Neural progenitor cell (in vitro differentiated cells): ENCODE data around the gene DDAH2. TPM values are rescaled to one million over a fixed set of nuclear protein-coding genes. Genes with fewer than 3 reads are reported as not detected.

ENCODE experiments used
- DNase-seq: peaks from one replicate; pipeline ENCODE4 v3.0.0-alpha.2; 2016; ENCODE audit warnings: low spot score
- H2AFZ ChIP-seq: fragments of 200-600 bp; sonication (generic); replicated peaks from 2 replicates; pipeline ENCODE4 v1.6.1; 2016; ENCODE audit warnings: antibody characterized with exemption
- H3F3A ChIP-seq: fragments of 200-600 bp; sonication (generic); 2 replicates; pipeline ENCODE4 v1.6.1; 2016; ENCODE audit warnings: antibody characterized with exemption, low read depth
- H3K27ac ChIP-seq: fragments of 200-600 bp; sonication (generic); 2 replicates; pipeline ENCODE4 v1.5.1; 2016; ENCODE audit warnings: mild to moderate bottlenecking
- H3K27me3 ChIP-seq: fragments of 200-600 bp; sonication (generic); 2 replicates; pipeline ENCODE4 v1.6.1; 2016; ENCODE audit warnings: mild to moderate bottlenecking, moderate library complexity
- H3K36me3 ChIP-seq: fragments of 200-600 bp; sonication (generic); 2 replicates; pipeline ENCODE4 v1.5.1; 2016
- H3K4me1 ChIP-seq: fragments of 200-600 bp; sonication (generic); 2 replicates; pipeline ENCODE4 v1.6.1; 2016; ENCODE audit warnings: mixed run types
- H3K4me2 ChIP-seq: fragments of 200-600 bp; sonication (generic); 2 replicates; pipeline ENCODE4 v1.6.1; 2016
- H3K4me3 ChIP-seq: fragments of 200-600 bp; sonication (generic); 2 replicates; pipeline ENCODE4 v1.5.1; 2016
- H3K79me2 ChIP-seq: fragments of 200-600 bp; sonication (generic); 2 replicates; pipeline ENCODE4 v1.6.1; 2016; ENCODE audit warnings: low read depth
- H3K9ac ChIP-seq: fragments of 200-600 bp; sonication (generic); 2 replicates; pipeline ENCODE4 v1.6.1; 2016
- H3K9me3 ChIP-seq: fragments of 200-600 bp; sonication (generic); 2 replicates; pipeline ENCODE4 v1.5.1; 2016; ENCODE audit warnings: low read depth
- H4K20me1 ChIP-seq: fragments of 200-600 bp; sonication (generic); 2 replicates; pipeline ENCODE4 v1.6.1; 2016; ENCODE audit warnings: low read depth
- H3K27ac Mint-ChIP-seq: 3 replicates; pipeline ENCODE4 v1.8.0; 2021; ENCODE audit warnings: mixed read lengths
- H3K27me3 Mint-ChIP-seq: 2 replicates; pipeline ENCODE4 v1.8.0; 2022; ENCODE audit warnings: low read depth, mild to moderate bottlenecking, inconsistent platforms, moderate library complexity, mixed read lengths; ENCODE audit not compliant: insufficient read depth
- H3K36me3 Mint-ChIP-seq: 3 replicates; pipeline ENCODE4 v1.8.0; 2021; ENCODE audit warnings: mixed read lengths
- H3K4me1 Mint-ChIP-seq: 3 replicates; pipeline ENCODE4 v1.8.0; 2021; ENCODE audit warnings: mixed read lengths
- H3K4me3 Mint-ChIP-seq: 3 replicates; pipeline ENCODE4 v1.8.0; 2021; ENCODE audit warnings: mild to moderate bottlenecking, moderate library complexity, mixed read lengths
- H3K9me3 Mint-ChIP-seq: 3 replicates; pipeline ENCODE4 v1.8.0; 2020; ENCODE audit warnings: mixed read lengths
- EZH2 ChIP-seq: fragments of 200-600 bp; sonication (generic); IDR thresholded peaks from 2 replicates; pipeline ENCODE4 v1.6.1; 2017; ENCODE audit warnings: antibody characterized with exemption, mild to moderate bottlenecking, moderate library complexity
- EZH2phosphoT487 ChIP-seq: fragments of 200-600 bp; sonication (generic); IDR thresholded peaks from 2 replicates; pipeline ENCODE4 v1.6.1; 2017; ENCODE audit warnings: antibody characterized with exemption
- total RNA-seq: library from RNA; depleted of rRNA; stranded (reverse); fragments of >200 nt; gene quantifications from 2 replicates; pipeline ENCODE4 v1.2.3, GENCODE V29; 2015; ENCODE audit warnings: low replicate concordance
- TF ChIP-seq, protein P1 (sequence below): fragments of 200-600 bp; sonication (generic); IDR thresholded peaks from 2 replicates; pipeline ENCODE4 v1.5.1; 2017; ENCODE audit warnings: antibody characterized with exemption, mild to moderate bottlenecking

DDAH2 gene
- total RNA-seq, 1 donor from 2014 or later: 94.3 TPM

- H3K36me3 Mint-ChIP-seq: peaks cover 50% of the 10 kb centered on the region
These were observed 1.0 kb upstream of the DDAH2 start for GRCh38 chr6:31729979-31730630.

GRCh38 chr6:31729515-31729978, 448 bp upstream of the DDAH2 start:
- Histone ChIP-seq H3K4me3 (peak overlapping the region; percentile 99), H2AFZ (peak overlapping the region; percentile 70), H3K9ac (peak overlapping the region; percentile 48), H3K27ac (peak overlapping the region; percentile 59), H3K4me2 (peak overlapping the region; percentile 86), H3K79me2 (peaks cover 29% of the 10 kb centered on the region), H3K27me3 (no peaks in the 10 kb centered on the region), H3K4me1 (peaks cover 11% of the 10 kb centered on the region), H3F3A (peaks cover 61% of the 10 kb centered on the region), H3K9me3 (no peaks in the 10 kb centered on the region), H3K36me3 (peaks cover 5% of the 10 kb centered on the region), H4K20me1 (peaks cover 34% of the 10 kb centered on the region)
- peak overlapping the region; percentile 95 for H3K27ac Mint-ChIP-seq
- H3K9me3 Mint-ChIP-seq: no peaks in the 10 kb centered on the region
- peak overlapping the region; percentile 99 for H3K4me3 Mint-ChIP-seq
- peaks cover 49% of the 10 kb centered on the region for H3K4me1 Mint-ChIP-seq
- DNase-seq: peak; percentile 97
- peaks cover 50% of the 10 kb centered on the region for H3K36me3 Mint-ChIP-seq
- no peak for TF ChIP-seq EZH2
- no peak for TF ChIP-seq EZH2phosphoT487
- TF ChIP-seq, protein P1, sequence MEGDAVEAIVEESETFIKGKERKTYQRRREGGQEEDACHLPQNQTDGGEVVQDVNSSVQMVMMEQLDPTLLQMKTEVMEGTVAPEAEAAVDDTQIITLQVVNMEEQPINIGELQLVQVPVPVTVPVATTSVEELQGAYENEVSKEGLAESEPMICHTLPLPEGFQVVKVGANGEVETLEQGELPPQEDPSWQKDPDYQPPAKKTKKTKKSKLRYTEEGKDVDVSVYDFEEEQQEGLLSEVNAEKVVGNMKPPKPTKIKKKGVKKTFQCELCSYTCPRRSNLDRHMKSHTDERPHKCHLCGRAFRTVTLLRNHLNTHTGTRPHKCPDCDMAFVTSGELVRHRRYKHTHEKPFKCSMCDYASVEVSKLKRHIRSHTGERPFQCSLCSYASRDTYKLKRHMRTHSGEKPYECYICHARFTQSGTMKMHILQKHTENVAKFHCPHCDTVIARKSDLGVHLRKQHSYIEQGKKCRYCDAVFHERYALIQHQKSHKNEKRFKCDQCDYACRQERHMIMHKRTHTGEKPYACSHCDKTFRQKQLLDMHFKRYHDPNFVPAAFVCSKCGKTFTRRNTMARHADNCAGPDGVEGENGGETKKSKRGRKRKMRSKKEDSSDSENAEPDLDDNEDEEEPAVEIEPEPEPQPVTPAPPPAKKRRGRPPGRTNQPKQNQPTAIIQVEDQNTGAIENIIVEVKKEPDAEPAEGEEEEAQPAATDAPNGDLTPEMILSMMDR: peak; percentile 88
- peaks cover 8% of the 10 kb centered on the region for H3K27me3 Mint-ChIP-seq

More at GRCh38 chr6:31729979-31730630, 1.0 kb upstream of the DDAH2 start:
- H3K9ac ChIP-seq: peak overlapping the region; percentile 48
- no peak overlapping the region for H2AFZ ChIP-seq
- TF ChIP-seq EZH2: no peak
- TF ChIP-seq, protein P1: no peak
- TF ChIP-seq EZH2phosphoT487: no peak
- H3K79me2 ChIP-seq: peaks cover 35% of the 10 kb centered on the region
- peak; percentile 98 for DNase-seq
- peak overlapping the region; percentile 89 for H3K27ac Mint-ChIP-seq
- H3K4me1 Mint-ChIP-seq: peaks cover 49% of the 10 kb centered on the region
- H3K27ac ChIP-seq: peak overlapping the region; percentile 59
- H3K4me3 Mint-ChIP-seq: peak overlapping the region; percentile 99
- peak overlapping the region; percentile 99 for H3K4me3 ChIP-seq
- H4K20me1 ChIP-seq: peaks cover 39% of the 10 kb centered on the region
- H3K36me3 ChIP-seq: peaks cover 5% of the 10 kb centered on the region
- H3K4me1 ChIP-seq: peaks cover 11% of the 10 kb centered on the region
- no peaks in the 10 kb centered on the region for H3K9me3 ChIP-seq
- peaks cover 8% of the 10 kb centered on the region for H3K27me3 Mint-ChIP-seq
- peak overlapping the region; percentile 86 for H3K4me2 ChIP-seq
- H3F3A ChIP-seq: peaks cover 56% of the 10 kb centered on the region
- no peaks in the 10 kb centered on the region for H3K9me3 Mint-ChIP-seq
- no peaks in the 10 kb centered on the region for H3K27me3 ChIP-seq

- Mint-ChIP-seq H3K27ac (peak overlapping the region; percentile 57), H3K9me3 (no peaks in the 10 kb centered on the region), H3K4me3 (peak overlapping the region; percentile 99), H3K27me3 (peaks cover 10% of the 10 kb centered on the region), H3K36me3 (peaks cover 46% of the 10 kb centered on the region), H3K4me1 (peaks cover 39% of the 10 kb centered on the region)
- Histone ChIP-seq H3K27ac (no peak overlapping the region), H3K9ac (no peak overlapping the region), H3K4me1 (peaks cover 7% of the 10 kb centered on the region), H3K9me3 (no peaks in the 10 kb centered on the region), H2AFZ (no peak overlapping the region), H3F3A (peaks cover 57% of the 10 kb centered on the region), H3K4me3 (peak overlapping the region; percentile 99), H4K20me1 (peaks cover 24% of the 10 kb centered on the region), H3K36me3 (peaks cover 5% of the 10 kb centered on the region), H3K4me2 (peak overlapping the region; percentile 86), H3K79me2 (peaks cover 19% of the 10 kb centered on the region), H3K27me3 (no peaks in the 10 kb centered on the region)
- no peak for TF ChIP-seq EZH2phosphoT487
- TF ChIP-seq EZH2: no peak
- TF ChIP-seq, protein P1: no peak
- DNase-seq: no peak
These were observed 1.1 kb downstream of the DDAH2 start for GRCh38 chr6:31727717-31728671.
